ENCODE data around the gene TSPAN2. TPM values are rescaled to one million over a fixed set of nuclear protein-coding genes. Genes with fewer than 3 reads are reported as not detected.
A peak's percentile ranks its signal among the peaks of the same experiment; 100 is the strongest.

The TSPAN2 gene
- total and polyA plus RNA-seq, 2 experiments from 2014 or later: 2.8 to 4.1 TPM

- DNase-seq (ENCODE audit: low spot score): no peak
- H3K36me3 ChIP-seq (replicated peaks; ENCODE audit: insufficient read depth, low read depth): no peaks in the 10 kb centered on the region
- no peaks in the 10 kb centered on the region for H3K4me1 ChIP-seq (ENCODE audit: insufficient read depth)
- H3K79me2 ChIP-seq: no peaks in the 10 kb centered on the region
- TF ChIP-seq EZH2 (IDR thresholded peaks at IDR 0.05; ENCODE audit: borderline replicate concordance) (no peak), CTCF (IDR thresholded peaks at IDR 0.05; ENCODE audit: poor library complexity) (no peak), EZH2phosphoT487 (IDR thresholded peaks at IDR 0.05; ENCODE audit: low read depth, severe bottlenecking, unreplicated experiment) (no peak)
- no peak overlapping the region for H2AFZ ChIP-seq
- H3K27ac ChIP-seq: no peak overlapping the region
- no peaks in the 10 kb centered on the region for H3K9me2 ChIP-seq (replicated peaks; ENCODE audit: insufficient read depth)
- H4K20me1 ChIP-seq (ENCODE audit: insufficient read depth, poor library complexity, severe bottlenecking): no peaks in the 10 kb centered on the region
- H3K4me3 ChIP-seq: no peak overlapping the region
- WGBS (ENCODE audit: low lambda C conversion rate, missing lambda C conversion rate): 87% methylated on average over 5 of the region's 5 CpGs
- H3K9me3 ChIP-seq (ENCODE audit: low read depth): no peaks in the 10 kb centered on the region
- peak overlapping the region; percentile 87 for H3K4me2 ChIP-seq
- H3K27me3 ChIP-seq: no peaks in the 10 kb centered on the region
Measured at GRCh38 chr1:115088115-115088778, 1.1 kb downstream of the TSPAN2 start.

- no peak for DNase-seq (ENCODE audit: low spot score)
- no peaks in the 10 kb centered on the region for H3K4me1 ChIP-seq (ENCODE audit: insufficient read depth)
- TF ChIP-seq EZH2phosphoT487 (IDR thresholded peaks at IDR 0.05; ENCODE audit: low read depth, severe bottlenecking, unreplicated experiment) (no peak), EZH2 (IDR thresholded peaks at IDR 0.05; ENCODE audit: borderline replicate concordance) (no peak), CTCF (IDR thresholded peaks at IDR 0.05; ENCODE audit: poor library complexity) (no peak)
Measured at GRCh38 chr1:115086176-115086830, 3.0 kb downstream of the TSPAN2 start.

GRCh38 chr1:115084902-115085511, 4.3 kb downstream of the TSPAN2 start:
- Histone ChIP-seq H3K27me3 (no peaks in the 10 kb centered on the region), H3K36me3 (replicated peaks; ENCODE audit: insufficient read depth, low read depth) (no peaks in the 10 kb centered on the region), H3K4me2 (no peak overlapping the region), H3K9me3 (ENCODE audit: low read depth) (no peaks in the 10 kb centered on the region), H4K20me1 (ENCODE audit: insufficient read depth, poor library complexity, severe bottlenecking) (no peaks in the 10 kb centered on the region), H3K27ac (no peak overlapping the region), H3K9me2 (replicated peaks; ENCODE audit: insufficient read depth) (no peaks in the 10 kb centered on the region), H3K79me2 (no peaks in the 10 kb centered on the region), H3K4me1 (ENCODE audit: insufficient read depth) (no peaks in the 10 kb centered on the region), H3K4me3 (no peak overlapping the region), H2AFZ (no peak overlapping the region)
- WGBS (ENCODE audit: low lambda C conversion rate, missing lambda C conversion rate): 74% methylated on average over 9 of the region's 9 CpGs
- TF ChIP-seq CTCF (IDR thresholded peaks at IDR 0.05; ENCODE audit: poor library complexity) (no peak), EZH2 (IDR thresholded peaks at IDR 0.05; ENCODE audit: borderline replicate concordance) (no peak), EZH2phosphoT487 (IDR thresholded peaks at IDR 0.05; ENCODE audit: low read depth, severe bottlenecking, unreplicated experiment) (no peak)
- DNase-seq (ENCODE audit: low spot score): no peak

More at GRCh38 chr1:115086176-115086830, 3.0 kb downstream of the TSPAN2 start:
- Histone ChIP-seq H3K9me3 (ENCODE audit: low read depth) (no peaks in the 10 kb centered on the region), H3K36me3 (replicated peaks; ENCODE audit: insufficient read depth, low read depth) (no peaks in the 10 kb centered on the region), H4K20me1 (ENCODE audit: insufficient read depth, poor library complexity, severe bottlenecking) (no peaks in the 10 kb centered on the region), H3K79me2 (no peaks in the 10 kb centered on the region), H3K27ac (no peak overlapping the region), H2AFZ (no peak overlapping the region), H3K4me3 (no peak overlapping the region), H3K9me2 (replicated peaks; ENCODE audit: insufficient read depth) (no peaks in the 10 kb centered on the region), H3K27me3 (no peaks in the 10 kb centered on the region), H3K4me2 (no peak overlapping the region)
- 90% methylated on average over 9 of the region's 9 CpGs for WGBS (ENCODE audit: low lambda C conversion rate, missing lambda C conversion rate)
